ENCODE data around the gene CEP295NL. TPM values are rescaled to one million over a fixed set of nuclear protein-coding genes. Genes with fewer than 3 reads are reported as not detected.

CEP295NL gene
- total and polyA plus RNA-seq, 2 of the 8 experiments (the other 6 are each of a cell fraction or from before 2014, with no cell fraction given) = 0.06 to 2.0 TPM

- H2BK20ac ChIP-seq (ENCODE audit: low read length) = no peak overlapping the region
- no peak overlapping the region for H3K18ac ChIP-seq (ENCODE audit: extremely low read depth, low read length)
- H4K8ac ChIP-seq (ENCODE audit: extremely low read depth, insufficient read depth, low read length) = no peak overlapping the region
- no peak for DNase-seq (ENCODE audit: low read depth in 1 of 2, low spot score in 2 of 2)
- H2BK5ac ChIP-seq (ENCODE audit: low read depth, low read length) = no peak overlapping the region; the same call in 1 of the 2 replicates
- H2BK12ac ChIP-seq (ENCODE audit: low read depth, low read length) = no peak overlapping the region
- peaks cover 0 to 3% (median 1%) of the 10 kb centered on the region in 4 experiments; a peak in 3 of 8 replicates for H3K36me3 ChIP-seq (ENCODE audit: control insufficient read depth in 2 of 4, insufficient read depth in 4 of 4, low read length in 3 of 4)
- no peak overlapping the region for H3K27ac ChIP-seq (ENCODE audit: low read depth, low read length)
- no peak overlapping the region for H3K56ac ChIP-seq (replicated peaks; ENCODE audit: insufficient read length, low read depth, low read length)
- no peaks in the 10 kb centered on the region for H3K23me2 ChIP-seq (ENCODE audit: low read depth, low read length)
- peaks cover 4 to 13% (median 5%) of the 10 kb centered on the region in 4 experiments; a peak in 6 of 7 replicates for H3K4me1 ChIP-seq (replicated peaks in 1 of 4; ENCODE audit: control insufficient read depth in 3 of 4, insufficient read depth in 4 of 4, low read length in 3 of 4)
- no peak overlapping the region for H2BK120ac ChIP-seq (replicated peaks; ENCODE audit: low read depth, low read length)
- WGBS, 2 experiments (ENCODE audit: extremely low coverage in 1 of 2, insufficient coverage in 1 of 2, insufficient read length in 1 of 2, insufficient replicate concordance in 2 of 2, low coverage in 1 of 2, low lambda C conversion rate in 2 of 2, missing lambda C conversion rate in 1 of 2) = 86% methylated on average over 6 of the region's 6 CpGs; no CpG with 5 or more reads in 1 of the 2 experiments
- H3K9me3 ChIP-seq (ENCODE audit: insufficient read depth in 2 of 2, low read depth in 1 of 2, low read length in 1 of 2) = no peaks in the 10 kb centered on the region
- FAIRE-seq = no peak
- no peak overlapping the region for H2AFZ ChIP-seq (ENCODE audit: low read length)
- peaks cover 8 to 14% of the 10 kb centered on the region in 2 experiments for H4K20me1 ChIP-seq (replicated peaks in 1 of 2; ENCODE audit: control insufficient read depth in 1 of 2, insufficient read depth in 2 of 2, low read length in 2 of 2)
- no peak overlapping the region for H3K23ac ChIP-seq (ENCODE audit: insufficient read length)
- POLR2A ChIA-PET (ENCODE audit: partially characterized antibody) = interaction anchor here (1.1 to 1.2 kb wide), 2 partner anchors 14 to 18 kb away, joined by 3 read pairs; no protein-coding TSS in a partner anchor
- no peak overlapping the region for H3K9ac ChIP-seq (replicated peaks in 1 of 4; ENCODE audit: extremely low read depth in 1 of 4, low read depth in 3 of 4, low read length in 3 of 4)
- H4K91ac ChIP-seq (replicated peaks; ENCODE audit: insufficient read length, low read length) = no peak overlapping the region
- H3K79me2 ChIP-seq (ENCODE audit: control insufficient read depth in 1 of 2, insufficient read depth in 2 of 2, low read length in 2 of 2) = peaks cover 0 to 27% of the 10 kb centered on the region in 2 experiments; a peak in 2 of 4 replicates
- no peak overlapping the region for H2AK5ac ChIP-seq (ENCODE audit: low read depth, low read length)
- no peak overlapping the region for H2BK15ac ChIP-seq (ENCODE audit: low read length)
- H3K79me1 ChIP-seq (ENCODE audit: low read depth, low read length) = peaks cover 9% of the 10 kb centered on the region
- no peaks in the 10 kb centered on the region; a peak in 1 of 7 replicates for H3K27me3 ChIP-seq (replicated peaks in 1 of 4; ENCODE audit: control insufficient read depth in 3 of 4, extremely low read depth in 1 of 4, insufficient read depth in 3 of 4, low read length in 3 of 4)
- no peak overlapping the region for H3K4me2 ChIP-seq (ENCODE audit: insufficient read depth in 1 of 2, low read depth in 2 of 2, low read length in 2 of 2)
- H3K4me3 ChIP-seq (ENCODE audit: extremely low read depth in 1 of 4, insufficient read depth in 2 of 4, low read depth in 3 of 4, low read length in 4 of 4) = no peak overlapping the region
- H3K14ac ChIP-seq (ENCODE audit: insufficient read length) = no peak overlapping the region
- CTCF ChIA-PET (ENCODE audit: partially characterized antibody) = interaction anchor here (0.7 to 3.5 kb wide), 4 partner anchors 10 to 645 kb away, joined by 3 to 20 read pairs (median 4); no protein-coding TSS in a partner anchor
- H3K4ac ChIP-seq (replicated peaks; ENCODE audit: insufficient read length, low read depth, low read length) = no peak overlapping the region
- no peak overlapping the region for H4K5ac ChIP-seq (ENCODE audit: insufficient read length, low read depth, low read length)
- TF ChIP-seq POLR2A (IDR thresholded peaks at IDR 0.05; ENCODE audit: control extremely low read depth in 1 of 2, low read depth in 2 of 2, low read length in 2 of 2) = no peak
- no peak for TF ChIP-seq KDM5A (IDR thresholded peaks at IDR 0.05; ENCODE audit: low read length)
- TF ChIP-seq RXRA (IDR thresholded peaks at IDR 0.05; ENCODE audit: insufficient read depth, low read depth, low read length) = no peak
- TF ChIP-seq RAD21 (IDR thresholded peaks at IDR 0.05 in 1 of 2, conservative IDR thresholded peaks at IDR 0.05 in 1 of 2; ENCODE audit: low read depth in 2 of 2, low read length in 2 of 2) = no peak
- no peak for TF ChIP-seq TBP (IDR thresholded peaks at IDR 0.05; ENCODE audit: low read depth, low read length)
- TF ChIP-seq TAF7 (optimal IDR thresholded peaks at IDR 0.05; ENCODE audit: borderline replicate concordance, low read depth, low read length) = no peak
- no peak for TF ChIP-seq CBX8 (IDR thresholded peaks at IDR 0.05; ENCODE audit: borderline replicate concordance, low read depth, low read length)
These were observed 2.1 kb upstream of the CEP295NL start for GRCh38 chr17:78905116-78905515.

Data from H1 (cell line).